ENCODE results near the gene CARS1.

The CARS1 gene

DNA sequence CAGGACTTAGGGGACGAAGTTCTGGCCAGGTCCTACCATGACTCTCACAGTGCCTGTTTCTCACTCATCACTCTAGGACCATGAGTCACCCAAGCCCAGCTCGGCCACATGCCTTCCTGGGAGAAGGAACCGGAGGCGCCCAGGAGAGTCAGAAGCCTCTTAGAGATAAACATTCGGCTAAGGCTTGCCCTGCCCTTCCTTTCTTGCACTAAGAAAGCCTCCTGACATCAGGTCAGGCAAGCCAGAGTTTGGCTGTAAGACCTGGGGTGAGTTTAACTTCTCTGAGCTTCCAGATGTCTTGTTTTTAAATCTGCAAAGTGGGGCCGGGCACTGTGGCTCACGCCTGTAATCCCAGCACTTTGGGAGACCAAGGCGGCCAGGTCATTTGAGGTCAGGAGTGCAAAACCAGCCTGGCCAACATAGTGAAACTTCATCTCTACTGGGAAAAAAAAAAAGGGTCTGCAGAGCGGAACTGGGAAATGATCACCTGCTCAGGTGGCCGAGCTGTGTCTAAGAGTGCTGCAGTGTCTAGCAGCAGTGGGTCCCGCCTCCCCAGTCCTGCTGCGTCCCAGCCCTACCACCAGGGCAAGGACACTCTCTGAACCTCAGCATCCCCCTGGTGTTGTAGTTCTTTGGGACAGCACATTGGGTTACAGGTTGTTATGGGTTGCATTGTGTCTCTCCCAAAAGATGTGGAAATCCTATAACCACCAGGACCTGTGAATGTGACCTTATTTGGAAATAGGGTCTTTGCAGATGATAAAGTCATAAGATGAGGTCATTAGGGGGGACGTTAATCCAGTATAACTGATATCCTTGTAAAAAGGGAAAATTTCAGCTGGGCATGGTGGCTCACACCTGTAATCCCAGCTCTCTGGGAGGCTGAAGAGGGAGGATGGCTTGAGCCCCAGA, 1.8 kb upstream of the CARS1 start:
- no peak for DNase-seq (ENCODE audit: low spot score)

DNA sequence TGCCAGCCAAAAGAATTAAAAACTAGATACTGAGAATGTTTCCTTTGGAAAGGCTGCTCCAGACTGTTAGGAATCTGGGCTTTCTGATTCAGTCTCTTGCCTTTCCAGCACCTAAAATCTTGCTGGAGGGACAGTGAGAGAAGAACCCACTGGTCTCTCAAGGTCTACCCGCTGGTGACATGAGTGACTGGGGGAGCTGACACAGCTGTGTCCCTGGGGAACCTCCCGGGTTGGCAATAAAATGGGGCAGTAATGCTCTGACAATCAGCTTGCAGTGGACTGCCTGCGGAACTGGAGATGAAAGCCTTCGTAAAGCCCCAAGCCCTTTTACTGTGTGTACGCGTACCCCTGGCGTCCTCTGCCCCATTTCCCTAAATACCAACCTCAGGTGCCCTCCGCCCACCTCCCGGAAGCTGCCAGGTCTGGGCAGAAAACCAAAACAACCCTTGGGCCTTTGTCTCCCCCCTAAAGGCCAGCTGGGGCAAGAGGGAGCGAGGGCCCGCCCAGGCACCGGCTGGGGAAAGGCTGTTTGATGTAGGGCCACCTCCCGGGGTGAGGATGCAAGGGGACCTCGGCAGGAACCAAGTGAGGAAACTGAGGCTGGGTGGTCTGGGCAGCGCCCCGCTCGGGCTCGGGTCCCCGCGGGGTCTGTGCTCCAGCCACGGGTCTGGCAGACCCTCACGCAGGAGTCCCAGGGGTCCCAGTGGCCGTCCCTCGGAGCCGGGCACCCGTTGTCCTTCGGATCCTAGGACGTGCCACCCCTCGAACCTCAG, 741 bp downstream of the CARS1 start:
- no peak for DNase-seq (ENCODE audit: low spot score)

- DNase-seq (ENCODE audit: low spot score), result no peak
Measured at GRCh38 chr11:3055891-3056290, 1.3 kb downstream of the CARS1 start.

GRCh38 chr11:3052567-3052966, 4.7 kb downstream of the CARS1 start:
- DNase-seq (ENCODE audit: low spot score), result no peak

DNA sequence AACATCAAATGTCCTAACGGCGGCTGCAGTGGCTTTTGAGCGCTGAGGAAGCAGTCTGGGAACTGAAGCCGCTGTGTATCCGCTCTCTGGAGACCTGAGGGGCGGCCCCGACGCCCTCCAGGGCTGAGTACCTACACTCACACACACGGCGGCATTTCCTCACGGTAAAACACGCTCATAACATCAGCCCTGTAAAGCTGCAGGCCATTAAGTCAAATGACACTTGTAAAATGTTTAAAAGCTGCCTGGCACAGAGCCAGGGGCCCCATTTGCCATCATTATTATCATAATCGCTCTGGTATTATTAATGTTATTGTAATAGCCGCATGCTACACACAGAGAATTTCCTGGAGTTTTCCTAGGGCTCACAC, 5.1 kb downstream of the CARS1 start:
- DNase-seq (ENCODE audit: low spot score), result no peak

DNA sequence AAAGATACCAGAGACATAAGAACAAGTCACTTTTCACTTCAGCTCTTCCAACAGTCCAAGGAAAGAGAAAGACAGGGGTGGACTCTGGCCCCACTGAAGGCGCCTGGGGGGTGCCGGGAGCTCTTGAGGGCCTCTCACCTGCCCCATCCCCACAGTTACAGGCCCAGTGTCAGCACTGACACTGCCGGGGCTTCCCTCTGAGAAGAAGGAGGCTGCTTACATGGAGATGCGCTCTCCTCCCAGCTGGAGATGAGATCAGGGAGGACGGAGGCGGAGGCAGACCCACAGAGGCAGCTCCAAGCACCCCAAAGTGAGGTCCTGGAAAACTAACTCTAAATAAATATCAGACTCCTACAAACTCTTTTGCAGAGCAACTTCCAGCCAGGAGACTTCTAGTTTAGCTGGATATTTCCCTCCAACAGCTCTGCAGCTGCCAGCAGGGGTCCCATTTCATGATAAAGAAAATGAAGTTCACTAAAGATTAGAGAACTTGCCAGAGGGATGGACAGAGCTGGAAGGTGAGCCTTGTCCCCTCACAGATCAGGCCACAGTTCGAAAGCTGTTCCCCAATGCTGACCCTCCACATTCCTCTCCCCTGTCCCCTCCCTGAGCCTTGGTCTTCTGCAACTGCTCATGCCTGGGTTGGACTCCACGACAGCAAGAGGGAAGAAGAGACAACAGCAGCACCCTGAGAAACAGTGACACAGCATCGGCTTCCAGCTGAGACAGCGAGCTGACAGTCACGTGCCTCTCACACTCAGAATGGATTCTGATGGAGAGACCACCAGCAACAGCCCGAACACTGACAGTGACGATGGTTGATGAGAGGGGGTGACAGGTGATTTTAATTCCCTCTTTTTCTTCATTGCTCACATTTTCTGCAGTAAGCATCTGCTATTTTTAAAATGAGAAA, 5.8 kb downstream of the CARS1 start:
- DNase-seq (ENCODE audit: low spot score), result no peak

DNA sequence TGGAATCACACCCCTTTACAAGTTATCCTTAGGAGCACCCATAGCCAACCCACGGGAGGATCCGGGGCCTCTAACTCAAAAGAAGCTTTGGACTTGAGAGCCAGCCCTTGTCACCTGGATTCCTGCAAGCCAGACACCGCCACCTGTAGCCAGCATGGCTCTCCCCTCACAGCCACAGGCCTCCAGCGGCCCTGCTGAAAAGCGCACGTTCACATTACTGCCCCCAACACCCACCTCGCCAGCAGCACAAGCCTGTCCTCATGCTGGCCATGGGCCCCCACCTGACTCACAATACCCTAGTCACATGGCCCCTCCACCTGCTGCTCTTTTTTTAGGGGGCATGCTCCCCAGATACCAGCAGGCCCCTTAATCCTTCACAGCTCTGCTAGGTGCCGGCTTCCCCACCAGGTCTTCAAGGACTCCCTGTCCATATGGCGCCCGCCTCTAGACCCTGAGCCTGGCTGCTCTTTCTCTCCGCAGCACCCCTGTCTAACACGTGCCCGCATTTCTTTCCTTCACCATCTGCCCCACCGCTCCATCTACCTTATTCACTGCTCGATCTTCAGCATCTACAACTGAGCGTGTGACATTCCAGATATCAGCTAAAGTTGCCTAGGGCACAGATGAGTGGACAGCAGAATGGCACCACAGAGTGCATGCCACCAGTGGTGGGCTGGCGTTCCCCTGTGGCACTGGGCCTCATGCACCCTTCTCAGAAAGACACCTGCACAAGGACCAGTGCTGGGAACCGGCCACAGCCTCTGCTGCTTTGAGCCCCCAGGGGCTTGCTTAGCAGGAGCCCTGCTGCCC, 6.6 kb downstream of the CARS1 start:
- no peak for DNase-seq (ENCODE audit: low spot score)

DNA sequence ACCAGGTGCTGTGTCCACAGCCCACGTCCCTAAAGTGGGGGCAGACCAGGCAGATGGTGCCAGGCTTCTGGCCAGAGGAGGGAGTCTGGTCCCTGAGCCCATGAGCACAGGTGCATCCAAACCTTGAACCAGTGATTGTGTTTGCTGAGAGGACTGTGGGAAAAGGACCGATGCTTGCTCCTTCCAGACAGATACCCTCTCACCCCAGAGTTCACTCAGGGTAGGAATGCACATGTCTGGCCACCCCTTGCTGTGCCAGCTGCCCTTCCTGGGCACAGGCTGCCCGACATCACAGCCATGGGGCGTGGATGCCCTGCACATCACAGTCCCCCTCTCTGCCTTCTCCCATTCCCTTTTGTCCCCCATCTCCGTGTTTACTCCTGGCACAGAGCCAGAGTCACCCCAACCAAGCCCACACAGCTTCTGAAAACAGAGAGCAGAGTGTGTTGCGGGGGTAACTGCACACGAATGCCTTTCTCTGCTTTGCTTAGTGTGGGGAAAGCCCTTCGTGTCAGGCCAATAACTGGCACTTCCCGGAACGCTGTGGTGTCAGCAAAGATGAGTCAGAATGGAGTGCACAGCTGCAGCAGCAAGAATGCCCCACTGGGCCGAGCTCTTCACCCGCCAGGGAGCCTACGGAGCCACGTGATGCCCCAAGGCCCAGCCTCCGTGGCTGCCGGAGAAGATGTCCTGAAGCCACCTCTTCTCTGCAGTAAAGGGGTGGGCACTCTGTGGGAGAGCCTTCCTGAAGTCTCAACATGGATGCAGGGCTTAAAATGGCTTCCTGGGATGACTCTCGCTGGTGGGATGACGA, 7.6 kb downstream of the CARS1 start:
- peak; percentile 95 for DNase-seq (ENCODE audit: low spot score)

DNA sequence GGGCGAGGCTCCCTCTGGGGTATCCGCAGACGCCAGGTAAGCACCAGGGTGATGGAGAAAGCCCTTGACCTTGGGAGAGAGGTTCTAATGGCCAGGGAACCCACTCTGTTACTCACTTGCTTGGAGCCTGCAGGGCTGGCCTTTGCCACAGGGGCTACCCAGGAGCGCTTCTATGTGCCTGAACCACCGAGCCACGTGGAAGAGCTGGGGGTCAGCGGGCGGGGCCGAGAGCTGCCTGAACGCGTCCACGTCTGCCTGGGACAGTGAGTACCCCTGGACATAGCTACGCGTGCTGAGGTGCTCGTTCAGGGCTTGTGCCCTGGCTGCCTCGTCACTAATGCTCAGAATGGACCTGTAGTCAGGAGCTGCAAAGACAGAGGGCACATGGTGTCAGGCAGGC, 9.6 kb downstream of the CARS1 start:
- DNase-seq (ENCODE audit: low spot score), result no peak

GRCh38 chr11:3046641-3047040, 10.6 kb downstream of the CARS1 start:
- no peak for DNase-seq (ENCODE audit: low spot score)

- DNase-seq (ENCODE audit: low spot score), result no peak
Measured at GRCh38 chr11:3046190-3046589, 11.0 kb downstream of the CARS1 start.

DNA sequence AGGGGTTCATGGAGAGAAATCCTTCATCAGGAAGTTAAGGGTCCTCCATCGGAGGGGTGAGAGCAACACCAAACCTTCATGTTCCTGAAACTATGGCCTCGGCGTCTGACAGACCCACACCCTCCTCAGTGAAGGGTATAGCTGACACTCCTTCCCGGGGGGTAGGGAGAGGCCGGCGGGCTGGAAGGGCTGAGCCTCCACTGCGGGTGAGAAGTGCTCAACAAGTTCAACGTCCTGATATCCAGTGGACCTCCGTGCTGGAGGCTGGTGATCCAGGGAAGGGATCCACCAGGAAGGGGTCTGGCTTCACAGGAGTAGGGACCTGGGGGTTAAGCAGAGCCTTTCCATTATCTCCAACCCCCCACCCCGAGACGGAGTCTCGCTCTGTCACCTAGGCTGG, 12.3 kb downstream of the CARS1 start:
- no peak for DNase-seq (ENCODE audit: low spot score)

GRCh38 chr11:3044004-3044403, 13.2 kb downstream of the CARS1 start:
- no peak for DNase-seq (ENCODE audit: low spot score)

DNA sequence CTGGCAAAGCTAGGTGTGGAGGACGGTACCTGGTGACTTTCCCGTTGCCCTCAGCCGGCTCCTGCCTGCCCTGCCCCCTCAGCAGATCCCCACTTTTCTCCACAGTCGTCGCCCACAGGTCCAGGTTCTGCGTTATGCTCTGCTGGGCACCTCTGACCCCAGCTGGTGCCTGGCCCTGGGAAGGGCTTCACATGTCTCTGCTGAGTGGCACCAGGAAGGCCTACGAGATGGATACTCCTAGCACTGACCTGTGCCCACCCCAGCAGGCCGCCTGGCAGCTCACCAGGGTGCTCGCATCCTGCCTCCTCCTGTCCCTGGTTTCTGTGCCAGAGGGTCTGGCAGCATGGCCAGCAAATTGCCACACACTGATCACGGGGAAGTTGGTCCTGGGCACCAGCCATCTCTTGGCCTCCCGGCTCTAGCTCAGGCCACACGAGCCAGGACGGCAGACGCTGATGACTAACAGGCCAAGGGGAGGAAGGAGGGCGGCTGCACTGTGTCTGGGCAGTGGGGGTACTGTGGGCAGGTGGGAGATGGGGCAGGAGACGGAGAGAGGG, 13.8 kb downstream of the CARS1 start:
- DNase-seq (ENCODE audit: low spot score), result no peak

DNA sequence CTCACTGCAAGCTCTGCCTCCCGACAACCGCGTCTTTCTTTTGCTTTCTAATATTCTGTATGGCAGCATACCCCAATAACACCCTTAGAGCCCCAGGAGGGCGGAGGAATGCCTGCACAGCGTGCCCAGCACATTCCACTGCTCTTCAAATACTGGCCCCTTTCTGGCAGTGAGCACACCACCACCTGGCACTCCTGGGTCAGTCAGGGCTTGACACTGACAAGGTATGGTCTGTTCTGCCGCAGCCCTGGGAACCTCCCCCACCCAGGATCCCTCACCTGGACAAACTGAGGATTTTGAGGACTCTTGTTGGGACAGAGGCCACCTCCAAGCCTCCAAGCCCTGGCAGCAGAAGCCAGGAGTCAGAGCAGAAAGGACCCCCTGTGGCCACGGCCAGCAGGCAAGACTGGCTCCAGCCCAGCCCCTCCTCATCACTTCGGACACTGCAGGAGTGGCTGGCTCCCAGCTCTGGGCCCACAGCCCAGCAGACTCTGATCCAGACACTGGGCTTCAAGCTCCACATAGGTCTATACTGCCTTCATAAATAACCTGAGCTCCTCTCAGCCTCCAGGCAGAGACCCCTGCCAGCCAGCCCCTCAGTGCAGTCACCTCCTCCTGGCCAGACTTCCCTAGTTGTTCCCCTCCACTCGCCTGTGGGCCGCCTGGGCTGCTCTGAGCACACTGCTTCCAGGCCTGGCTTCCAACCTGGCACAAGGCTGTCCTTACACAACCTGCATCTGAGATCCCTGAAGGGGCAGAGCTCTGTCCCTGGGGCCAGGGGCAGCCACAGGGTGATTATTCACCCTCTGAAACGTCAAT, 14.5 kb downstream of the CARS1 start:
- DNase-seq (ENCODE audit: low spot score), result no peak

DNA sequence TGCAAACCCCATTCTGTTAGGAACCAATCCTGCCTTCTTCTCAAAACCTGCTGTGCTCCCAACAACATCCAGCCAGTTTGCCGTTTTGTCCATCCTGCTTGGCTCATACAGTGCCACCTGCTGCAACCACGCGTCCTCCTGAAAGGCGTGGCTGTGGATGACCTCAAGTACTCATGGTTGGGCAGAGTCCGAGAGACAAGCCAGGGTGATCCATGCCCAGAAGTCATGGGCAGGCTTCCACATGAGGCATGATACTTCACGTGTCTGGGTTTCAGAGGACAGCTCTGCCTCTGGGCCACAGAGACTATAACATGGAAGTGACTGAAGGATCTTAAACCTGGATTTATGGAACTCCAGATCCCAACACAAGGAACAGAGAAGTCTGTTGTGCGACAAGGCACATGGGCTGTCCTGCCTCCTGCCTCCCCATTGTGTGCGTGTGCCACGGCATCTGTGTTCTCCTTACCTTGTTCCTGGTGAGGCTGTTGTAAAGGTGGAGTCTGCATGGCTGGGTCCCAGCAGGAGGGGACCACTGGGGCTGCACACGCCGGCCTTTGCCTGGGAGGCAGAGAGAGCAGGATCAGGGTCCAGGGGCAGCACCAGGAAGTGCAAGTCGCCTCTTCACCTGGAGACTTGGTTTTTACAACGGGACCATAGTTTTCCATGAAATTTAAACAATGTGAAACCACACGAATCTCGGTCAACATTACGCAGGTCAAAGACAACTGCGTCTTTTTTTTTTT, 15.4 kb downstream of the CARS1 start:
- DNase-seq (ENCODE audit: low spot score), result no peak

DNA sequence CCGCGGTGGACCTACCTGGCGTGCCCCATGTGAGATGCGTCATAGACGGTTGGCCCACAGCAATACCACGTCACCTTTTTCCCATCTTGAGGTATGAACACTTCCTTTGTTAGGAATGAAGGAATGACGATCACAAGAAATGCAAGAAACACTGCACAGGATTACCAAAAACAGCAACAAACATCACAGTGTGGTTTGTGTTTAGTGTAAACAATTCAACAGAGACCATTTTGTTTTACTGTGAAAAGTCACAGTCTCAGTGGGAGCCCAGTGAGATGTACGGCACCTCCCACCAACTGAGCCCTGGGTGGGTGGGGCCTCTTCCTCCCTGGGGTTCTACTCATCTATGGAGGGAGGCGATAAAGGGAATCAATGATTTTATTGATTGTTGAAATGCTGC, 16.3 kb downstream of the CARS1 start:
- no peak for DNase-seq (ENCODE audit: low spot score)

- DNase-seq (ENCODE audit: low spot score), result no peak
Measured at GRCh38 chr11:3037945-3038271, 19.3 kb downstream of the CARS1 start.

Data from COLO829 (cell line).